AG10803 (cell line): ENCODE measurements around the gene FAM47E.

Source experiments
- DNase-seq: peaks from one replicate; pipeline ENCODE4 v3.0.0; 2010; ENCODE audit warnings: low read depth
- H3K4me3 ChIP-seq: 2 replicates; pipeline ENCODE4 v1.5.1; 2011; ENCODE audit warnings: mild to moderate bottlenecking, low read length, control low read depth
- TF ChIP-seq, protein P1 (sequence below): conservative IDR thresholded peaks from 2 replicates; pipeline ENCODE4 v1.5.1; 2011; ENCODE audit warnings: mild to moderate bottlenecking, low read length, control low read depth, inconsistent platforms

FAM47E gene

DNA sequence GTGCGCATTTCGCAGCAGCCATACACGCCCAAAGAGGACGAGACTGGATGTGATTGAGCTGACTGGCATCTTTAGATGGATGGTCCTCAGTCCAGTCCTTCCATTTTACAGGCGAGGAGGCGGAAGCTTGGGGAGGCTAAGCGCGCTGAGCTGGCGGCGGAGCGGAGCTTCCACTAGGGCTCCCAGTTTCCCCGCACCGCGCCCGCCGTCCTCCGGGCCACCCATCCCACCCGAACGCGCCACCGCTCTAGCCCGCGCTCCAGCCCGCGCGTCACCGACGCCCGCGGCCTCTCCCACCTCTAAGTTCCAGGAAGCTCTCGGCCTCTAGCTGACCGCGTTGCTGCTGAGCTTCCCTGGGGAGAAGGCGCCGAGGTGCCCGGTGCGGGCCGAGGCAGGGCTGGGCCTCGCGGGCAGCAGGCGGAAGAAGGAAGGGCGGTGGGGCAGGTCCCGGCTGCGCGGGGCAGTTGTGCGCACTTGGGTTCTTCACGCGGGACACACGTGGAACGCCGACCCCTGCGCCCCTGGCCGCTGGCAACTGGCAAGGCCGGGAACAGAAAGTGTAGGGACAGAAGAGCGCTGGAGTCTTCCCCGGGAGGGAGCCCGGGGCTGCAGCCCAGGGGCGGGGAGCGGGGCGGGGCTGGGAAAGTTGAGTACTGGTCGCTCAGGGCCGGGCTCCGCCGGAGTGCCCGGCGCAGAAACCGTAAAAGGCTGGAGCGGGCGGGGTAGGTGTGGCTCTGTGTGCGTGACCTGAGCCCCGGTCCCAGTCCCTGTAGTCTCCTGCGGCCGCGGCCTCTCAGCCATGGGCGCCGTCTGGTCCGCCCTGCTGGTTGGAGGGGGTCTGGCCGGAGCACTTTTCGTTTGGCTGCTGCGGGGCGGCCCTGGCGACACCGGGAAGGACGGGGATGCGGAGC, 54.7 kb downstream of the FAM47E start, which contains the start of gene STBD1:
Gene STBD1, plus strand, starts transcription at position 763 of the 911 bp plus-strand sequence. Its CDS starts 37 bp downstream, at position 800.
- TF ChIP-seq, protein P1, sequence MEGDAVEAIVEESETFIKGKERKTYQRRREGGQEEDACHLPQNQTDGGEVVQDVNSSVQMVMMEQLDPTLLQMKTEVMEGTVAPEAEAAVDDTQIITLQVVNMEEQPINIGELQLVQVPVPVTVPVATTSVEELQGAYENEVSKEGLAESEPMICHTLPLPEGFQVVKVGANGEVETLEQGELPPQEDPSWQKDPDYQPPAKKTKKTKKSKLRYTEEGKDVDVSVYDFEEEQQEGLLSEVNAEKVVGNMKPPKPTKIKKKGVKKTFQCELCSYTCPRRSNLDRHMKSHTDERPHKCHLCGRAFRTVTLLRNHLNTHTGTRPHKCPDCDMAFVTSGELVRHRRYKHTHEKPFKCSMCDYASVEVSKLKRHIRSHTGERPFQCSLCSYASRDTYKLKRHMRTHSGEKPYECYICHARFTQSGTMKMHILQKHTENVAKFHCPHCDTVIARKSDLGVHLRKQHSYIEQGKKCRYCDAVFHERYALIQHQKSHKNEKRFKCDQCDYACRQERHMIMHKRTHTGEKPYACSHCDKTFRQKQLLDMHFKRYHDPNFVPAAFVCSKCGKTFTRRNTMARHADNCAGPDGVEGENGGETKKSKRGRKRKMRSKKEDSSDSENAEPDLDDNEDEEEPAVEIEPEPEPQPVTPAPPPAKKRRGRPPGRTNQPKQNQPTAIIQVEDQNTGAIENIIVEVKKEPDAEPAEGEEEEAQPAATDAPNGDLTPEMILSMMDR: no peak
- peak; percentile 60 for DNase-seq
- H3K4me3 ChIP-seq: peak within 1 kb of the TSS; percentile 88

DNA sequence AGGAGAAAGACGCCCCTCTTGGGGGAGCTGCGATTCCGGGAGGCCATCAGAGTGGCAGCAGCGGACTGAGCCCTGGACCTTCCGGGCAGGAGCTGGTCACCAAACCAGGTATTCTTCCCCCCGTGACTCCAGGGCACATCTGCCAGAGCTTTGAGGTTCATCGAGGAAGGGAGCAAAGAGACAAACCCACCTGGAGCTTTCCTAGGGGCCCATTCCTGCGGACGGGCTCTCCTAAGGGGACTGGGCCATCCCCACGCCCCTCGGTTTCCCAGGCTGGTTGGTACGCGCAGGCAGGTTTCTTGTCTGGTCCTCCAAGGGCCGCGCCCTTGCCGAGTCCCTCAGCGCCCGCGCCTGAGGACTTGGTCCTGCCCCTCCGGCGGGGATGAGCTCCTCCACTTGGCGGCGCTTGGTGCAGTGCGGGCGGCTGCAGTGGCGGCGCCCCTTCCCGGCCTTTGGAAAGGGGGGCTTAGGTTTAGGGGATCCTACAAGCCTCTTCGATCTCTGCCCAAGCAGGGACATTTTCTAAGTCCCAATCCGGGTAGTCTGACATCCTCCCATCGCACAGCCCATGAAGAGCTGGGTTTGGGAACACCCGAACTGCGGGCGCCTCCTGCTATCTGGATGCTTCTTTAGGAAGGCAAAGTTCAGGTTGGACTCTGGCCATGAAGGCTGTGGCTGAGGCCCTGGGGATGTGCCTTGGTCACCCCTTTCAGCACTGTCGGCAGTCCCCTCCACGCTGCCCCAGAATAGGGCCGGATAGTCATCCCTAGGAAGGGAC, 55.5 kb downstream of the FAM47E start:
- H3K4me3 ChIP-seq: peak overlapping the region; percentile 88
- TF ChIP-seq, protein P1: peak; percentile 48
- DNase-seq: peak; percentile 57

DNA sequence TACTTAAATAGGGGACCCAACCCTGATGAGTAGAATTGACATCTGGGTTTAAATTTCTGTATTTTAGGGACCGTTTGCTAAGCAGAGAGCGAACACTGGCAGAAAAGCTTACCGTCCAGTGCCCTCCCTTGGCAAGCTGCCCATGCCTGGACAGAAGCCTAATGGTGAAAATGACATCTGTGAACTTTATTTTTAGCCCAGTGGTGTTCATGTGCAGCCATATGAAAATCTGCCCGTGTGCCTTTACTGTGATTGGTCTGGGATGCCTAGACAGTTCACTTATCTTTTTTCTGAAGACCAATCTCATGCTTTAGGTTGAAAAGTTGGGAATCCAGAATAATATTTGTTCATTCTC, 56.1 kb downstream of the FAM47E start:
- DNase-seq: no peak
- TF ChIP-seq, protein P1: no peak
- H3K4me3 ChIP-seq: peak overlapping the region; percentile 88

DNA sequence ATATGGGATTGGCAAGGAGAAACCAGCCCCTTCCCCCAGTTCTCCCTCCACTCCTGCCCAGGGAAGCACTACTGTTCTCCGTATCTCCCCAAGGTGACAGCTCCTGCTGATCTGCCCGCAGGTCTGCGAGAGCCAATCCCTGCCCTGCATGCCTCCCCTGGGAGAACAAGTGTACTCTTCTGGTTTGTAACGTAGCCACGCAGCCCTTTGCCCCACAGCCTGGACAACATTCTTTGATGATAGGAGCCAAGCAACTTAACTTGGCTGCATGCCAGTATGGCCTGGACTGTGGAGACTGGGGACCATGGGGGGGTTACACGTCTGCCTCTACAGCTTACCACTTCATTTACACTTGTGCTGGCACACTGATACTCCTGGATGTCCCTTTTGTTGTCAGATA, 57.0 kb downstream of the FAM47E start:
- DNase-seq: no peak

DNA sequence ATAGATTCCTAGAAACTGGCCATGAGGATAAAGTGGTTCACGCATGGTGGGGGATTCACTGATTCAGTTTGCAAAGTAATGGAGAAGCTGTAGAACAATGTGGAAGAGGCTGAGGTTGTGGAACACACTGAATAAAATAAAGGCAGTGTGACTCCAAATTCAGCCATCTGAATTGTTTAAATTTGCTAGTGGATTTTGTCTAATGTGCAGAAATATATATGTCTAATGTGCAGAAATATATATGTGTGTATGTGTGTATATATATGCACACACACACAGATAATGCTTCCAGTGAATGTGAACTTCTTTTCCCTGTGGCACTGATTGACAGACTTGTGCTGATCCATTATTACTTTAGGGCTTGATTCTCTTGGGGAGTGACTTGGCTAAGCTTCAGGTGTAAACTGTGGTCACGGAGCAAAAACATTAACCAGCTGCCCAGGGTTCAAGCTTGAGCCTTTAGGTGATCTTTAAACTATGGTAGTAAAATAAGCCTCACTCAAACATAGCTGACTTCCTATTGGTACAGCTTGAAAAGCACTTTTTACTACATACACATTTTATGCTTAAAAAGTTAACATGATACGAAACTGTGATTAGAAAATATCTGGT, 58.5 kb downstream of the FAM47E start:
- DNase-seq: no peak
- TF ChIP-seq, protein P1: no peak
- H3K4me3 ChIP-seq: no peak overlapping the region

More for the DNA sequence above, 57.0 kb downstream of the FAM47E start:
- TF ChIP-seq, protein P1: no peak
- H3K4me3 ChIP-seq: no peak overlapping the region

DNA sequence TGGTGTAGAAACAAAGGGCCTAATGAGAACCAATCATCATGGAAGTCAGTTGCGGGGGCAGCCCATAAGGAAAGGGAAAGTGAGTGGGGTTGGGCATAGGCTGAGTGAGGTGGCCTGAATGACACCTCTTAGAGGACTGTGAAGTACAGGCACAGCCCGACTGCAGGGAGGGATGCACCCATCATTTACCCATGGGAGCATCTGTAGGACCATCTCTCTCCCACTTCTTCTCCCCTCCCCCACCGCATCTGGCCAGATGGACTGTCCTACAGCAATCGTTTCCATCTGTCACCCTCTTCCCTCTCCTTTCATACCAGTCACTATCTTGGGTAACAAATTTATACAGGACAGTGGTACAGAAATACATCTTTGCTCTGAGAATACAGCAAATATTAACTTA, 59.2 kb downstream of the FAM47E start:
- no peak for DNase-seq
- no peak overlapping the region for H3K4me3 ChIP-seq
- TF ChIP-seq, protein P1: no peak
